Uterus (tissue), 4 donors: ENCODE measurements around the gene SLC39A12. TPM values are rescaled to one million over a fixed set of nuclear protein-coding genes. Genes with fewer than 3 reads are reported as not detected.

ENCODE experiments used
- DNase-seq, 2 donors: peaks; one replicate each; pipeline ENCODE4 v3.0.0-alpha.2; 2019 to 2020
- H3K27ac ChIP-seq, 2 donors: fragments of 200-600 bp; sonication (generic); 1 replicate in 1 of 2; 2 replicates in 1 of 2; pipeline ENCODE4 v1.5.1; 2016 to 2018
- H3K27me3 ChIP-seq, 2 donors: fragments of 200-600 bp; sonication (generic); one replicate each; pipeline ENCODE4 v1.5.1; 2018 to 2019; ENCODE audit warnings: control low read depth in 1 of 2
- H3K36me3 ChIP-seq, 2 donors: fragments of 200-600 bp; sonication (generic); one replicate each; pipeline ENCODE4 v1.5.1; 2019; ENCODE audit warnings: control low read depth in 1 of 2
- H3K4me1 ChIP-seq, 2 donors: fragments of 200-600 bp; sonication (generic); one replicate each; pipeline ENCODE4 v1.5.1; 2018 to 2019; ENCODE audit warnings: control low read depth in 1 of 2
- H3K4me3 ChIP-seq, 2 donors: fragments of 200-600 bp; sonication (generic); 1 replicate in 1 of 2; 2 replicates in 1 of 2; pipeline ENCODE4 v1.5.1; 2018 to 2019; ENCODE audit warnings: mild to moderate bottlenecking in 1 of 2
- H3K9me3 ChIP-seq, 2 donors: fragments of 200-600 bp; sonication (generic); one replicate each; pipeline ENCODE4 v1.5.1; 2019; ENCODE audit warnings: control low read depth in 1 of 2
- POLR2A ChIP-seq, 2 donors: fragments of 450-650 bp; IDR thresholded peaks; one replicate each; pipeline ENCODE4 v1.6.1; 2016; ENCODE audit warnings: antibody characterized with exemption in 2 of 2, mild to moderate bottlenecking in 1 of 2, moderate library complexity in 1 of 2
- intact Hi-C: fragments of 100-400 bp; cut with DNase I; formaldehyde crosslinking; loops from one replicate; pipeline ENCODE4 v1.15.1; 2023; ENCODE audit warnings: low total_unique reads
- total RNA-seq, 4 donors: library from RNA; depleted of rRNA in 3 of 4; stranded (reverse); fragments of >200 nt in 3 of 4; gene quantifications; one replicate each; pipeline versions ENCODE4 v1.1.0 to v1.2.4, GENCODE V29; 2014 to 2023
- TF ChIP-seq, protein P1 (sequence below), 4 experiments: fragments of 200-600 bp in 2 of 4; fragments of 450-650 bp in 2 of 4; sonication (generic) in 2 of 4; IDR thresholded peaks; one replicate each; pipeline ENCODE4 v1.5.1; 2016 to 2019; ENCODE audit warnings: antibody characterized with exemption in 4 of 4, mild to moderate bottlenecking in 2 of 4, moderate library complexity in 1 of 4
- donor health status: DM: yes; HTN: yes; CAD: no.

Gene SLC39A12
- total RNA-seq, 4 donors from 2014 or later: not detected

GRCh38 chr10:17993361-17993760 is 41.6 kb downstream of the SLC39A12 start:
- H3K27ac ChIP-seq: no peak overlapping the region
- H3K27me3 ChIP-seq: no peaks in the 10 kb centered on the region
- intact Hi-C loops: no loop called here
- H3K4me3 ChIP-seq: no peak overlapping the region
- H3K36me3 ChIP-seq: no peaks in the 10 kb centered on the region
- H3K4me1 ChIP-seq: no peaks in the 10 kb centered on the region
- TF ChIP-seq POLR2A (IDR thresholded peaks at IDR 0.05): no peak
- TF ChIP-seq, protein P1, sequence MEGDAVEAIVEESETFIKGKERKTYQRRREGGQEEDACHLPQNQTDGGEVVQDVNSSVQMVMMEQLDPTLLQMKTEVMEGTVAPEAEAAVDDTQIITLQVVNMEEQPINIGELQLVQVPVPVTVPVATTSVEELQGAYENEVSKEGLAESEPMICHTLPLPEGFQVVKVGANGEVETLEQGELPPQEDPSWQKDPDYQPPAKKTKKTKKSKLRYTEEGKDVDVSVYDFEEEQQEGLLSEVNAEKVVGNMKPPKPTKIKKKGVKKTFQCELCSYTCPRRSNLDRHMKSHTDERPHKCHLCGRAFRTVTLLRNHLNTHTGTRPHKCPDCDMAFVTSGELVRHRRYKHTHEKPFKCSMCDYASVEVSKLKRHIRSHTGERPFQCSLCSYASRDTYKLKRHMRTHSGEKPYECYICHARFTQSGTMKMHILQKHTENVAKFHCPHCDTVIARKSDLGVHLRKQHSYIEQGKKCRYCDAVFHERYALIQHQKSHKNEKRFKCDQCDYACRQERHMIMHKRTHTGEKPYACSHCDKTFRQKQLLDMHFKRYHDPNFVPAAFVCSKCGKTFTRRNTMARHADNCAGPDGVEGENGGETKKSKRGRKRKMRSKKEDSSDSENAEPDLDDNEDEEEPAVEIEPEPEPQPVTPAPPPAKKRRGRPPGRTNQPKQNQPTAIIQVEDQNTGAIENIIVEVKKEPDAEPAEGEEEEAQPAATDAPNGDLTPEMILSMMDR (IDR thresholded peaks at IDR 0.05): no peak
- no peak for DNase-seq
- no peaks in the 10 kb centered on the region for H3K9me3 ChIP-seq

DNA sequence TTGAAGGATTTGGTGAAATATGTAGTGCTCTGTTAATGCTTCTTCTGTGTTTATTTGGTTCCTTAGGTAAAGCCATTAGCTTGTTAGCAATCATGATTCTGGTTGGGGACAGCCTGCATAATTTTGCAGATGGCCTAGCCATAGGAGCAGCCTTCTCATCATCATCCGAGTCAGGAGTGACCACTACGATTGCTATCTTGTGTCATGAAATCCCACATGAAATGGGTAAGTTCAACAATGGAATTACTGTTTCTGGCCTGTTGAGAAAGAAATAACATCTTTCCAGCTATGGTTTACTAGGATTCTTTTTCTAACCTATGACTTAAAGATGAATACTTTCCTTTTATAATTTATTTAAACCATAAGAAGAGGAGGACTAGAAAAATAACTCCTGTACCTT is 48.9 kb downstream of the SLC39A12 start:
- H3K36me3 ChIP-seq: no peaks in the 10 kb centered on the region
- H3K4me3 ChIP-seq: no peak overlapping the region
- H3K9me3 ChIP-seq: no peaks in the 10 kb centered on the region
- no peak overlapping the region for H3K27ac ChIP-seq
- no peaks in the 10 kb centered on the region for H3K4me1 ChIP-seq
- intact Hi-C loops: no loop called here
- DNase-seq: no peak
- TF ChIP-seq POLR2A (IDR thresholded peaks at IDR 0.05): no peak
- TF ChIP-seq, protein P1 (IDR thresholded peaks at IDR 0.05): no peak
- no peaks in the 10 kb centered on the region for H3K27me3 ChIP-seq

DNA sequence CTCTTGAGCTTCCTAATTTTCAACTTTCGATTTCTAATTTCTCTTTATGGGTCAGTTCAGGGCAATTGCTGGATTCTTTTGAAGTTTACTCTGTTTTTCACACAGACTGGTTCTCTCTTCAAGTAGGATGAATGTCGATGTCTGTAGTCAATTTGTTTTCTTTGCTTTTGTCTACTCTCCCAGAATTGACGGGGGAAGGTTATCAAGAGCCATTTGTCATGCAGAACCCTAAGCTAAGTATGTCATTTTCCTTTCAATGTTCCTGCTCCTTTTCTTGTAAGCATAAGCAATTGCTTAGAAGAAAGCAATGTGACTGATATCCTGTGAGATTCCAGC is 53.7 kb downstream of the SLC39A12 start:
- intact Hi-C loops: no loop called here
- H3K4me1 ChIP-seq: no peaks in the 10 kb centered on the region
- TF ChIP-seq, protein P1 (IDR thresholded peaks at IDR 0.05): no peak
- TF ChIP-seq POLR2A (IDR thresholded peaks at IDR 0.05): no peak
- no peak overlapping the region for H3K4me3 ChIP-seq
- no peak overlapping the region for H3K27ac ChIP-seq
- no peaks in the 10 kb centered on the region for H3K36me3 ChIP-seq
- H3K9me3 ChIP-seq: no peaks in the 10 kb centered on the region
- no peak for DNase-seq
- H3K27me3 ChIP-seq: no peaks in the 10 kb centered on the region

- Histone ChIP-seq H3K27me3 (no peaks in the 10 kb centered on the region), H3K4me1 (no peaks in the 10 kb centered on the region), H3K4me3 (no peak overlapping the region), H3K36me3 (no peaks in the 10 kb centered on the region), H3K27ac (no peak overlapping the region), H3K9me3 (no peaks in the 10 kb centered on the region)
- no peak for TF ChIP-seq POLR2A (IDR thresholded peaks at IDR 0.05)
- TF ChIP-seq, protein P1 (IDR thresholded peaks at IDR 0.05): no peak
- intact Hi-C loops: no loop called here
- DNase-seq: no peak
Measured at GRCh38 chr10:18005781-18006456, 54.2 kb downstream of the SLC39A12 start.

DNA sequence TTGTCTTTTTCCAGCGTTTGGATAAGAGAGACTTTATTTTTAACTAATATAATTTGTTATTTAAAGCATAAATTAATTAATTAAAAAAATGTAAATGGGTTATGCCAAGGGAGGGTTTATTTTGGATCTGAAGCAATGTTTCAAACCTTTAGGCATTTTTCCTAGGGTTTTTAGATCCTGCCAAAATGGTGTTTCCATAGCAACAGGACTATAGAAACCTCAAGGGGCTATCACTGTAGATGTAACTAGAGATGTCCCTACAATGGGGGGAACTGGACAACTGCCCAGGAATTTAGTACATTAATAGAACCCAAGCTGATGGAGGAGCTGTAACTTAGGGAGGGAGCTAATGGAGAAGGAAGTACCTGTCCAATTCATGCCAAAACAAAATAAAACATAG is 57.3 kb downstream of the SLC39A12 start:
- Histone ChIP-seq H3K27ac (no peak overlapping the region), H3K36me3 (no peaks in the 10 kb centered on the region), H3K4me1 (no peaks in the 10 kb centered on the region), H3K27me3 (no peaks in the 10 kb centered on the region), H3K9me3 (no peaks in the 10 kb centered on the region), H3K4me3 (no peak overlapping the region)
- intact Hi-C loops: no loop called here
- TF ChIP-seq, protein P1 (IDR thresholded peaks at IDR 0.05): no peak
- no peak for DNase-seq
